ENCODE data around the gene NXT2. TPM values are rescaled to one million over a fixed set of nuclear protein-coding genes. Genes with fewer than 3 reads are reported as not detected.

The NXT2 gene
- total and polyA plus RNA-seq, 10 of the 15 experiments (the other 5 are each of a cell fraction or from before 2014, with no cell fraction given) = 10.8 to 38.1 (median 21.2) TPM

DNA sequence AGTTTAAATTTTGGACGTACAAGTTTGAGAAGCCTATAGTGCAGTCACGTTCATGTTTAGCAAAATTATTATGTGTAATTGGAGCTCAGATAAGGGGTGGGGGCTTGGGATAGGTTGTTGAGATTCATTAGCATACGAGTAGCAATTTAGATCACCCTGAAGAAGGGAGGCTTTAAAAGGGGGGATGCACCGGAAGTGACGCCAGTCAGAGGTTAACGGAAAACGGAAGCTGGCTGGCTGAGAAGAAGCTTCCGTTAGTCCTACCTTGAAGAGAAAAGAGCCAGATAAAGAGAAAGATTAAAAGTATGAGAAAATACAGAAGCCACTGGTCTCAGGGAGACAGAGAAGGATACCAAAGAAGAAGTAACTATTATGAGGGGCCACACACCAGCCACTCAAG is 1.1 kb upstream of the NXT2 start:
- intact Hi-C loops (cut with micrococcal nuclease; ENCODE audit: unreplicated experiment) (loop anchor here (10.0 kb wide), 3 partner anchors 169 to 469 kb away; partner anchors contain the start of gene TMEM164), in situ Hi-C loops (cut with MboI) (no loop called here)
- Histone ChIP-seq H3K79me2 (ENCODE audit: control insufficient read depth, insufficient read depth, low read length) (no peaks in the 10 kb centered on the region), H3K27me3 (replicated peaks in 1 of 2; ENCODE audit: control insufficient read depth in 2 of 2, insufficient read depth in 2 of 2, low read length in 1 of 2) (no peaks in the 10 kb centered on the region), H3K4me3 (no peak overlapping the region), H3K27ac (ENCODE audit: control insufficient read depth, insufficient read depth) (no peak overlapping the region), H3K36me3 (ENCODE audit: control insufficient read depth in 2 of 2, insufficient read depth in 2 of 2, low read length in 1 of 2) (no peaks in the 10 kb centered on the region), H2AFZ (ENCODE audit: control insufficient read depth, low read depth, low read length) (no peak overlapping the region), H3K4me1 (ENCODE audit: control insufficient read depth, insufficient read depth, low read length) (no peaks in the 10 kb centered on the region), H3K9me3 (replicated peaks; ENCODE audit: control insufficient read depth, insufficient read depth, low read length) (peaks cover 3% of the 10 kb centered on the region), H4K20me1 (ENCODE audit: control insufficient read depth, insufficient read depth) (no peaks in the 10 kb centered on the region), H3K9ac (ENCODE audit: control insufficient read depth, insufficient read depth, low read length) (no peak overlapping the region), H3K4me2 (ENCODE audit: control insufficient read depth, insufficient read depth) (no peak overlapping the region)
- POLR2A ChIA-PET = no interaction called here
- TF ChIP-seq NRF1 (conservative IDR thresholded peaks at IDR 0.05; ENCODE audit: low read depth, low read length) = no peak
- TF ChIP-seq ZNF274 (IDR thresholded peaks at IDR 0.05; ENCODE audit: insufficient read depth, insufficient read length) = no peak
- no peak for TF ChIP-seq MTA2 (IDR thresholded peaks at IDR 0.05; ENCODE audit: low read depth)
- TF ChIP-seq NFXL1 (IDR thresholded peaks at IDR 0.05; ENCODE audit: borderline replicate concordance) = no peak
- TF ChIP-seq NR2C1 (IDR thresholded peaks at IDR 0.05) = no peak
- TF ChIP-seq, protein P1, sequence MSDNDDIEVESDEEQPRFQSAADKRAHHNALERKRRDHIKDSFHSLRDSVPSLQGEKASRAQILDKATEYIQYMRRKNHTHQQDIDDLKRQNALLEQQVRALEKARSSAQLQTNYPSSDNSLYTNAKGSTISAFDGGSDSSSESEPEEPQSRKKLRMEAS (IDR thresholded peaks at IDR 0.05; ENCODE audit: low read depth, low read length) = no peak
- TF ChIP-seq EZH2 (IDR thresholded peaks at IDR 0.05; ENCODE audit: borderline replicate concordance, control insufficient read depth, low read depth, low read length) = no peak
- 77% methylated on average over 8 of the region's 8 CpGs for WGBS (ENCODE audit: insufficient coverage, insufficient replicate concordance, low lambda C conversion rate, missing lambda C conversion rate)
- RAD21 ChIA-PET (ENCODE audit: unreplicated experiment) = no interaction called here
- no TSS peak for BruUV-seq (replicated peaks)
- no peak for ATAC-seq
- no peak for FAIRE-seq
- SMC1A ChIA-PET (ENCODE audit: uncharacterized antibody, unreplicated experiment) = no interaction called here
- CTCF ChIA-PET = interaction anchor here (1.3 kb wide), 1 partner anchor 100 kb away, joined by 3 read pairs; no protein-coding TSS in a partner anchor
- no peak for DNase-seq (ENCODE audit: low read depth, low spot score)

DNA sequence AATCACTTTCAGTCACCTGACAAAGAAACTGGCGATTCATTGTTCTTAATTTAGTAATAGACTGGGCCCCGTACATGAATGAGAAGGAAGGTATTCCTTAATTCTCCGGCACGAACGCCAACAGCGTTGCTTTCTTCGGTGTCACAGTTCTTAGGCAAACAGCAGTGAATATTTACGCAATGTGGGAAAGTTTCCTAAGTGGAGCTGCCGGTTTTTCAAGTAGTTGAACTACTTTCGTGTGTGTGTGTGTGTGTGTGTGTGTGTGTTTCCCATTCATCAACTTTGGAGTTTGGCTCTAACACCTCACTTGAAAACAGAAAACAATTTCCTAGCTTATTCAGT is 651 bp downstream of the NXT2 start:
- peaks cover 3% of the 10 kb centered on the region for H3K9me3 ChIP-seq (replicated peaks; ENCODE audit: control insufficient read depth, insufficient read depth, low read length)
- DNase-seq (ENCODE audit: low read depth, low spot score) = no peak
- ChIA-PET POLR2A (interaction anchor here (0.6 to 1.1 kb wide), 4 partner anchors 172 to 353 kb away, joined by 3 read pairs; no protein-coding TSS in a partner anchor), SMC1A (ENCODE audit: uncharacterized antibody, unreplicated experiment) (interaction anchor here (0.6 to 2.0 kb wide), 7 partner anchors 10 to 353 kb away, joined by 3 to 8 read pairs (median 4); no protein-coding TSS in a partner anchor), RAD21 (ENCODE audit: unreplicated experiment) (interaction anchor here (1.0 to 2.2 kb wide), 5 partner anchors 42 to 354 kb away, joined by 3 to 7 read pairs (median 4); no protein-coding TSS in a partner anchor), CTCF (interaction anchor here (1.2 kb wide), 1 partner anchor 354 kb away, joined by 4 read pairs; no protein-coding TSS in a partner anchor)
- H3K4me3 ChIP-seq = peak overlapping the region; percentile 64
- no peaks in the 10 kb centered on the region for H4K20me1 ChIP-seq (ENCODE audit: control insufficient read depth, insufficient read depth)
- no peak for ATAC-seq
- H3K79me2 ChIP-seq (ENCODE audit: control insufficient read depth, insufficient read depth, low read length) = no peaks in the 10 kb centered on the region
- no peaks in the 10 kb centered on the region for H3K36me3 ChIP-seq (ENCODE audit: control insufficient read depth in 2 of 2, insufficient read depth in 2 of 2, low read length in 1 of 2)
- H3K9ac ChIP-seq (ENCODE audit: control insufficient read depth, insufficient read depth, low read length) = peak overlapping the region; percentile 71
- H2AFZ ChIP-seq (ENCODE audit: control insufficient read depth, low read depth, low read length) = peak overlapping the region; percentile 71
- peak overlapping the region; percentile 89 for H3K27ac ChIP-seq (ENCODE audit: control insufficient read depth, insufficient read depth)
- WGBS (ENCODE audit: insufficient coverage, insufficient replicate concordance, low lambda C conversion rate, missing lambda C conversion rate) = 30% methylated on average over 10 of the region's 10 CpGs
- intact Hi-C loops (cut with micrococcal nuclease; ENCODE audit: unreplicated experiment) = loop anchor here (10.0 kb wide), 3 partner anchors 168 to 468 kb away; partner anchors contain the start of gene TMEM164
- H3K4me2 ChIP-seq (ENCODE audit: control insufficient read depth, insufficient read depth) = peak overlapping the region; percentile 28; the same call in 1 of the 2 replicates
- in situ Hi-C loops (cut with MboI) = no loop called here
- H3K4me1 ChIP-seq (ENCODE audit: control insufficient read depth, insufficient read depth, low read length) = no peaks in the 10 kb centered on the region
- BruUV-seq (replicated peaks) = TSS peak; percentile 82
- no peak for FAIRE-seq
- no peaks in the 10 kb centered on the region for H3K27me3 ChIP-seq (replicated peaks in 1 of 2; ENCODE audit: control insufficient read depth in 2 of 2, insufficient read depth in 2 of 2, low read length in 1 of 2)
- TF ChIP-seq, protein P2, sequence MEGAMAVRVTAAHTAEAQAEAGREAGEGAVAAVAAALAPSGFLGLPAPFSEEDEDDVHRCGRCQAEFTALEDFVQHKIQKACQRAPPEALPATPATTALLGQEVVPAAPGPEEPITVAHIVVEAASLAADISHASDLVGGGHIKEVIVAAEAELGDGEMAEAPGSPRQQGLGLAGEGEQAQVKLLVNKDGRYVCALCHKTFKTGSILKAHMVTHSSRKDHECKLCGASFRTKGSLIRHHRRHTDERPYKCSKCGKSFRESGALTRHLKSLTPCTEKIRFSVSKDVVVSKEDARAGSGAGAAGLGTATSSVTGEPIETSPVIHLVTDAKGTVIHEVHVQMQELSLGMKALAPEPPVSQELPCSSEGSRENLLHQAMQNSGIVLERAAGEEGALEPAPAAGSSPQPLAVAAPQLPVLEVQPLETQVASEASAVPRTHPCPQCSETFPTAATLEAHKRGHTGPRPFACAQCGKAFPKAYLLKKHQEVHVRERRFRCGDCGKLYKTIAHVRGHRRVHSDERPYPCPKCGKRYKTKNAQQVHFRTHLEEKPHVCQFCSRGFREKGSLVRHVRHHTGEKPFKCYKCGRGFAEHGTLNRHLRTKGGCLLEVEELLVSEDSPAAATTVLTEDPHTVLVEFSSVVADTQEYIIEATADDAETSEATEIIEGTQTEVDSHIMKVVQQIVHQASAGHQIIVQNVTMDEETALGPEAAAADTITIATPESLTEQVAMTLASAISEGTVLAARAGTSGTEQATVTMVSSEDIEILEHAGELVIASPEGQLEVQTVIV (IDR thresholded peaks at IDR 0.05; ENCODE audit: borderline replicate concordance, partially characterized antibody) = no peak
- TF ChIP-seq CBX5 (IDR thresholded peaks at IDR 0.05; ENCODE audit: low read depth) (no peak), NFXL1 (IDR thresholded peaks at IDR 0.05; ENCODE audit: borderline replicate concordance) (no peak), HDAC6 (IDR thresholded peaks at IDR 0.05; ENCODE audit: unreplicated experiment) (no peak)
- TF ChIP-seq, protein P3, sequence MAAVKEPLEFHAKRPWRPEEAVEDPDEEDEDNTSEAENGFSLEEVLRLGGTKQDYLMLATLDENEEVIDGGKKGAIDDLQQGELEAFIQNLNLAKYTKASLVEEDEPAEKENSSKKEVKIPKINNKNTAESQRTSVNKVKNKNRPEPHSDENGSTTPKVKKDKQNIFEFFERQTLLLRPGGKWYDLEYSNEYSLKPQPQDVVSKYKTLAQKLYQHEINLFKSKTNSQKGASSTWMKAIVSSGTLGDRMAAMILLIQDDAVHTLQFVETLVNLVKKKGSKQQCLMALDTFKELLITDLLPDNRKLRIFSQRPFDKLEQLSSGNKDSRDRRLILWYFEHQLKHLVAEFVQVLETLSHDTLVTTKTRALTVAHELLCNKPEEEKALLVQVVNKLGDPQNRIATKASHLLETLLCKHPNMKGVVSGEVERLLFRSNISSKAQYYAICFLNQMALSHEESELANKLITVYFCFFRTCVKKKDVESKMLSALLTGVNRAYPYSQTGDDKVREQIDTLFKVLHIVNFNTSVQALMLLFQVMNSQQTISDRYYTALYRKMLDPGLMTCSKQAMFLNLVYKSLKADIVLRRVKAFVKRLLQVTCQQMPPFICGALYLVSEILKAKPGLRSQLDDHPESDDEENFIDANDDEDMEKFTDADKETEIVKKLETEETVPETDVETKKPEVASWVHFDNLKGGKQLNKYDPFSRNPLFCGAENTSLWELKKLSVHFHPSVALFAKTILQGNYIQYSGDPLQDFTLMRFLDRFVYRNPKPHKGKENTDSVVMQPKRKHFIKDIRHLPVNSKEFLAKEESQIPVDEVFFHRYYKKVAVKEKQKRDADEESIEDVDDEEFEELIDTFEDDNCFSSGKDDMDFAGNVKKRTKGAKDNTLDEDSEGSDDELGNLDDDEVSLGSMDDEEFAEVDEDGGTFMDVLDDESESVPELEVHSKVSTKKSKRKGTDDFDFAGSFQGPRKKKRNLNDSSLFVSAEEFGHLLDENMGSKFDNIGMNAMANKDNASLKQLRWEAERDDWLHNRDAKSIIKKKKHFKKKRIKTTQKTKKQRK (IDR thresholded peaks at IDR 0.05; ENCODE audit: low read depth, low read length) = no peak

All from GM12878 (cell line).